A549 (cell line): Measurements from ENCODE around the gene CYP4F3.

Experiments
- BHLHE40 ChIP-seq: IDR thresholded peaks from 2 replicates; pipeline ENCODE4 v1.6.1; 2012; ENCODE audit warnings: low read depth, low read length, inconsistent platforms
- CTCF ChIP-seq: fragments of >200 bp; sonication (Bioruptor Twin); formaldehyde crosslinking; IDR thresholded peaks from 3 replicates; pipeline ENCODE4 v1.5.1; 2016
- EP300 ChIP-seq, 2 experiments: fragments of >200 bp; sonication (Bioruptor Twin); formaldehyde crosslinking; IDR thresholded peaks; 2 replicates in 1 of 2; 3 replicates in 1 of 2; pipeline ENCODE4 v1.6.1; 2016 to 2017
- JUN ChIP-seq, 2 experiments: fragments of >200 bp; sonication (Bioruptor Twin); formaldehyde crosslinking; IDR thresholded peaks; 2 replicates in 1 of 2; 3 replicates in 1 of 2; pipeline ENCODE4 v1.6.1; 2016 to 2017
- MYC ChIP-seq: IDR thresholded peaks from 2 replicates; pipeline ENCODE4 v1.6.1; 2012; ENCODE audit warnings: mild to moderate bottlenecking, inconsistent platforms, low read length, improper control_type of control experiment, borderline replicate concordance
- POLR2A ChIP-seq: IDR thresholded peaks from 2 replicates; pipeline ENCODE4 v1.6.1; 2012; ENCODE audit warnings: mild to moderate bottlenecking, low read length
- POLR2AphosphoS2 ChIP-seq: conservative IDR thresholded peaks from 2 replicates; pipeline ENCODE4 v1.6.1; 2012; ENCODE audit warnings: low read length, improper control_type of control experiment, inconsistent platforms
- RAD21 ChIP-seq, 2 experiments: fragments of >200 bp in 1 of 2; sonication (Bioruptor Twin) in 1 of 2; formaldehyde crosslinking in 1 of 2; IDR thresholded peaks in 1 of 2; conservative IDR thresholded peaks in 1 of 2; 2 replicates in 1 of 2; 3 replicates in 1 of 2; pipeline ENCODE4 v1.6.1; 2012 to 2018; ENCODE audit warnings: inconsistent platforms in 1 of 2
- REST ChIP-seq: fragments of 200-600 bp; sonication (generic); IDR thresholded peaks from 2 replicates; pipeline ENCODE4 v1.6.1; 2016; ENCODE audit warnings: antibody characterized with exemption, mild to moderate bottlenecking, moderate library complexity

DNA sequence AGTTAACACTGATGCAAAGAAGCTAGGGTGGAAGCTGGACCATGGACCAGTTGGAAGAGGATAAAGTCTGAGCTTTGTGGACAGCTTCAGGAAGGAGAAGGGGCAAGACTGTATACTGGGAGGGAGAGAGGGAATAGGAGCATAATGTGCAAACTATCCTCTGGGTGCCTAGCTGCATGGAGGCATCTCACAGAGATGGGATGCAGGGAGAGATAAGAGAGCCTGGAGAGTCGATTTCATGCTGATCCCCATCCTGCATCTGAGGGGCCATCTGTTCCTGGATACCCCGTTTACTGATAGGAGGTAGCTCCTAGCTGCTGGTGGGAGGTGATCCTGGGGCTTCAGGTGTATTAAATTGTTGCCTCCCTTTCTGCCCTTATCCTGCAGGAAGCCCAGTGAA is 8.8 kb downstream of the CYP4F3 start:
- TF ChIP-seq RAD21 (conservative IDR thresholded peaks at IDR 0.05 in 1 of 2, IDR thresholded peaks at IDR 0.05 in 1 of 2) (no peak), EP300 (IDR thresholded peaks at IDR 0.05) (no peak), POLR2AphosphoS2 (no peak), REST (no peak), POLR2A (no peak), CTCF (no peak), JUN (IDR thresholded peaks at IDR 0.05) (no peak), BHLHE40 (no peak), MYC (no peak)
